Measurements from ENCODE around the gene AFTPH. TPM values are rescaled to one million over a fixed set of nuclear protein-coding genes. Genes with fewer than 3 reads are reported as not detected.

AFTPH gene
- total and polyA plus RNA-seq, 9 of the 15 experiments (the other 6 are each of a cell fraction or from before 2014, with no cell fraction given): 8.0 to 26.2 (median 13.8) TPM

DNA sequence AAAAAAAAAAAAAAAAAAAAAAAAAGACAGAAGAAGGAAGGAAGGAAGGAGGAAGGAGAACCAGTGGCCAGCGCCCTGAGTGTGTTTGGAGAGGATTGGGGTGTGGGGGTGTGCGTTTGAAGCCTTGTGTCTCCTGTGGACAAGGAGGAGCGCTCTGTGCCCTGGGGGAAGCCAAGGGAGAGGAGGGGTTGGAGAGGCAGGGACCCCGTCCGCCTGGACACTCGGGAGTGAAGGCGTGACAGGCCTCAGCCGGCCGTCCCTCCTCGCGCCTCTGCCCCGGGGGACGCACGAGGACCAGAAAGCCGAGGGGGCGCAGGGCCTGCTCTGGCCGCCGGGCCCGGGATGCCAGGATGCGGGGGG, 84.7 kb downstream of the AFTPH start:
- Histone ChIP-seq H2AFZ (ENCODE audit: low read depth, low read length) (peak overlapping the region; percentile 83), H3K4me1 (replicated peaks in 1 of 2; ENCODE audit: control insufficient read depth in 2 of 2, insufficient read depth in 2 of 2, low read length in 2 of 2) (peaks cover 21 to 30% of the 10 kb centered on the region in 2 experiments; a peak in 4 of 5 replicates), H3K27me3 (ENCODE audit: control insufficient read depth in 2 of 2, insufficient read depth in 2 of 2, low read length in 2 of 2) (no peaks in the 10 kb centered on the region), H3K9me3 (replicated peaks; ENCODE audit: control insufficient read depth, insufficient read depth, low read depth, low read length) (no peaks in the 10 kb centered on the region), H3K79me2 (ENCODE audit: control insufficient read depth, insufficient read depth, low read length) (no peaks in the 10 kb centered on the region), H4K20me1 (replicated peaks; ENCODE audit: control insufficient read depth, insufficient read depth, low read length) (no peaks in the 10 kb centered on the region), H3K4me2 (ENCODE audit: insufficient read depth, low read length) (peak overlapping the region; percentile 86), H3K36me3 (ENCODE audit: control insufficient read depth, insufficient read depth, low read length) (no peaks in the 10 kb centered on the region), H3K27ac (ENCODE audit: extremely low read depth, low read depth, low read length) (peak overlapping the region; percentile 58), H3K9me1 (ENCODE audit: control insufficient read depth, insufficient read depth, low read length) (no peaks in the 10 kb centered on the region), H3K4me3 (peak overlapping the region; percentile 60), H3K9ac (ENCODE audit: insufficient read depth in 1 of 2, low read depth in 2 of 2, low read length in 2 of 2) (peak overlapping the region; percentile 83 to 93)
- FAIRE-seq (no peak), ATAC-seq (peak; percentile 20), DNase-seq (ENCODE audit: extremely low read depth in 1 of 4, low spot score in 3 of 4) (no peak)
- ChIA-PET CTCF (ENCODE audit: low intra/inter-chr PET ratio) (interaction anchor here (0.6 to 1.7 kb wide), 4 partner anchors 255 to 457 kb away, joined by 3 to 6 read pairs (median 3); no protein-coding TSS in a partner anchor), POLR2A (interaction anchor here (1.0 to 5.4 kb wide), 3 partner anchors 9 to 34 kb away, joined by 3 to 33 read pairs (median 3); no protein-coding TSS in a partner anchor)
- WGBS (ENCODE audit: insufficient coverage, low coverage, missing lambda C conversion rate): 6% methylated on average over 17 of the region's 20 CpGs
- intact Hi-C loops (cut with micrococcal nuclease) (no loop called here), in situ Hi-C loops (cut with MboI) (no loop called here)
- BruUV-seq (replicated peaks): no TSS peak
- TF ChIP-seq OTX1 (CRISPR knock-in tag; IDR thresholded peaks at IDR 0.05) (0 out of 2 replicates have a peak, but pooled peaks have one; percentile 54), NCOA2 (IDR thresholded peaks at IDR 0.05; ENCODE audit: partially characterized antibody in 2 of 2) (no peak), ZNF143 (CRISPR knock-in tag; IDR thresholded peaks at IDR 0.05) (no peak), ELF4 (CRISPR knock-in tag; IDR thresholded peaks at IDR 0.05) (0 out of 2 replicates have a peak, but pooled peaks have one; percentile 41), NFRKB (IDR thresholded peaks at IDR 0.05; ENCODE audit: low read depth) (0 out of 2 replicates have a peak, but pooled peaks have one; percentile 35), ZC3H4 (CRISPR knock-in tag; IDR thresholded peaks at IDR 0.05; ENCODE audit: borderline replicate concordance) (0 out of 2 replicates have a peak, but pooled peaks have one; percentile 17), NFATC3 (IDR thresholded peaks at IDR 0.05) (no peak), ZNF347 (CRISPR knock-in tag; IDR thresholded peaks at IDR 0.05; ENCODE audit: low read depth) (no peak), L3MBTL2 (IDR thresholded peaks at IDR 0.05) (peak; percentile 92), JUN (IDR thresholded peaks at IDR 0.05; ENCODE audit: borderline replicate concordance, low read depth, low read length) (no peak), JUN (CRISPR knock-in tag; IDR thresholded peaks at IDR 0.05; ENCODE audit: borderline replicate concordance) (no peak), PHF20 (IDR thresholded peaks at IDR 0.05; ENCODE audit: partially characterized antibody) (peak; percentile 19), HIVEP1 (CRISPR knock-in tag; IDR thresholded peaks at IDR 0.05) (peak; percentile 50; the same call in 1 of the 2 replicates)
- TF ChIP-seq, protein P1, sequence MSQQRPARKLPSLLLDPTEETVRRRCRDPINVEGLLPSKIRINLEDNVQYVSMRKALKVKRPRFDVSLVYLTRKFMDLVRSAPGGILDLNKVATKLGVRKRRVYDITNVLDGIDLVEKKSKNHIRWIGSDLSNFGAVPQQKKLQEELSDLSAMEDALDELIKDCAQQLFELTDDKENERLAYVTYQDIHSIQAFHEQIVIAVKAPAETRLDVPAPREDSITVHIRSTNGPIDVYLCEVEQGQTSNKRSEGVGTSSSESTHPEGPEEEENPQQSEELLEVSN (IDR thresholded peaks at IDR 0.05; ENCODE audit: borderline replicate concordance in 1 of 2, extremely low read depth in 1 of 2, insufficient read depth in 1 of 2, insufficient read length in 1 of 2, low read depth in 1 of 2, low read length in 1 of 2, poor library complexity in 1 of 2, severe bottlenecking in 1 of 2): peak in 1 of 2 experiments; percentile 38
- TF ChIP-seq, protein P2, sequence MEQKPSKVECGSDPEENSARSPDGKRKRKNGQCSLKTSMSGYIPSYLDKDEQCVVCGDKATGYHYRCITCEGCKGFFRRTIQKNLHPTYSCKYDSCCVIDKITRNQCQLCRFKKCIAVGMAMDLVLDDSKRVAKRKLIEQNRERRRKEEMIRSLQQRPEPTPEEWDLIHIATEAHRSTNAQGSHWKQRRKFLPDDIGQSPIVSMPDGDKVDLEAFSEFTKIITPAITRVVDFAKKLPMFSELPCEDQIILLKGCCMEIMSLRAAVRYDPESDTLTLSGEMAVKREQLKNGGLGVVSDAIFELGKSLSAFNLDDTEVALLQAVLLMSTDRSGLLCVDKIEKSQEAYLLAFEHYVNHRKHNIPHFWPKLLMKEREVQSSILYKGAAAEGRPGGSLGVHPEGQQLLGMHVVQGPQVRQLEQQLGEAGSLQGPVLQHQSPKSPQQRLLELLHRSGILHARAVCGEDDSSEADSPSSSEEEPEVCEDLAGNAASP (IDR thresholded peaks at IDR 0.05): no peak
- TF ChIP-seq, protein P3, sequence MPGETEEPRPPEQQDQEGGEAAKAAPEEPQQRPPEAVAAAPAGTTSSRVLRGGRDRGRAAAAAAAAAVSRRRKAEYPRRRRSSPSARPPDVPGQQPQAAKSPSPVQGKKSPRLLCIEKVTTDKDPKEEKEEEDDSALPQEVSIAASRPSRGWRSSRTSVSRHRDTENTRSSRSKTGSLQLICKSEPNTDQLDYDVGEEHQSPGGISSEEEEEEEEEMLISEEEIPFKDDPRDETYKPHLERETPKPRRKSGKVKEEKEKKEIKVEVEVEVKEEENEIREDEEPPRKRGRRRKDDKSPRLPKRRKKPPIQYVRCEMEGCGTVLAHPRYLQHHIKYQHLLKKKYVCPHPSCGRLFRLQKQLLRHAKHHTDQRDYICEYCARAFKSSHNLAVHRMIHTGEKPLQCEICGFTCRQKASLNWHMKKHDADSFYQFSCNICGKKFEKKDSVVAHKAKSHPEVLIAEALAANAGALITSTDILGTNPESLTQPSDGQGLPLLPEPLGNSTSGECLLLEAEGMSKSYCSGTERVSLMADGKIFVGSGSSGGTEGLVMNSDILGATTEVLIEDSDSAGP (CRISPR knock-in tag; IDR thresholded peaks at IDR 0.05): 0 out of 2 replicates have a peak, but pooled peaks have one; percentile 37
- TF ChIP-seq, protein P4, sequence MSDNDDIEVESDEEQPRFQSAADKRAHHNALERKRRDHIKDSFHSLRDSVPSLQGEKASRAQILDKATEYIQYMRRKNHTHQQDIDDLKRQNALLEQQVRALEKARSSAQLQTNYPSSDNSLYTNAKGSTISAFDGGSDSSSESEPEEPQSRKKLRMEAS (CRISPR knock-in tag; IDR thresholded peaks at IDR 0.05): peak; percentile 79

All from K562 (cell line).